PFSK-1 (cell line): ENCODE data around the gene MAB21L4.

ENCODE experiments used
- FOXP2 ChIP-seq: optimal IDR thresholded peaks from 2 replicates; pipeline ENCODE3; 2011; ENCODE audit warnings: borderline replicate concordance, control low read depth, inconsistent platforms; ENCODE audit not compliant: insufficient read depth; ENCODE audit errors: extremely low read length, extremely low read depth
- POLR2AphosphoS5 ChIP-seq: IDR thresholded peaks from 2 replicates; pipeline ENCODE4 v1.6.1; 2012; ENCODE audit warnings: low read depth, mild to moderate bottlenecking, control low read depth, low read length, moderate library complexity
- REST ChIP-seq, 2 experiments: IDR thresholded peaks; 2 replicates each; pipeline versions ENCODE4 v1.6.1 to v1.8.0; 2011 to 2012; ENCODE audit warnings: low read depth in 2 of 2, low read length in 2 of 2, control low read depth in 1 of 2, inconsistent platforms in 1 of 2, mild to moderate bottlenecking in 1 of 2, moderate library complexity in 1 of 2; ENCODE audit not compliant: insufficient read depth in 1 of 2
- SIN3A ChIP-seq: IDR thresholded peaks from 2 replicates; pipeline ENCODE4 v1.6.1; 2012; ENCODE audit warnings: mild to moderate bottlenecking, low read length, moderate library complexity, borderline replicate concordance; ENCODE audit not compliant: insufficient read depth
- TAF1 ChIP-seq: IDR thresholded peaks from 2 replicates; pipeline ENCODE4 v1.6.1; 2012; ENCODE audit warnings: low read length, control low read depth, borderline replicate concordance; ENCODE audit not compliant: insufficient read depth

Gene MAB21L4

GRCh38 chr2:240892356-240892755 lies 3.6 kb downstream of the MAB21L4 start:
- no peak for TF ChIP-seq REST (IDR thresholded peaks at IDR 0.05; ENCODE audit: insufficient read depth in 1 of 2, low read depth in 2 of 2, low read length in 2 of 2)
- no peak for TF ChIP-seq POLR2AphosphoS5
- no peak for TF ChIP-seq TAF1
- TF ChIP-seq FOXP2, result no peak
- TF ChIP-seq SIN3A, result no peak

GRCh38 chr2:240891492-240892340 lies 4.2 kb downstream of the MAB21L4 start:
- TF ChIP-seq FOXP2 (no peak), REST (IDR thresholded peaks at IDR 0.05; ENCODE audit: insufficient read depth in 1 of 2, low read depth in 2 of 2, low read length in 2 of 2) (no peak), TAF1 (no peak), SIN3A (no peak), POLR2AphosphoS5 (no peak)

- no peak for TF ChIP-seq TAF1
- no peak for TF ChIP-seq REST (IDR thresholded peaks at IDR 0.05; ENCODE audit: insufficient read depth in 1 of 2, low read depth in 2 of 2, low read length in 2 of 2)
- no peak for TF ChIP-seq POLR2AphosphoS5
These were observed 5.3 kb downstream of the MAB21L4 start for GRCh38 chr2:240890691-240891090.

- TF ChIP-seq TAF1, result no peak
- TF ChIP-seq FOXP2, result no peak
- TF ChIP-seq REST (IDR thresholded peaks at IDR 0.05; ENCODE audit: insufficient read depth in 1 of 2, low read depth in 2 of 2, low read length in 2 of 2), result no peak
These were observed 6.1 kb downstream of the MAB21L4 start for GRCh38 chr2:240889601-240890560.
